Osteoblast (primary cell): ENCODE results near the gene TFDP1. TPM values are rescaled to one million over a fixed set of nuclear protein-coding genes. Genes with fewer than 3 reads are reported as not detected.

Experiments used
- DNase-seq: peaks from one replicate; pipeline ENCODE4 v3.0.0; 2011; ENCODE audit warnings: low spot score, mixed read lengths; ENCODE audit not compliant: insufficient read length; ENCODE audit errors: missing footprints
- H2AFZ ChIP-seq: 2 replicates; pipeline ENCODE4 v1.6.0; 2011; ENCODE audit warnings: mild to moderate bottlenecking, low read length
- H3K27ac ChIP-seq: 2 replicates; pipeline ENCODE4 v1.5.1; 2011; ENCODE audit warnings: mild to moderate bottlenecking, low read depth, low read length, moderate library complexity
- H3K27me3 ChIP-seq: 2 replicates; pipeline ENCODE4 v1.6.0; 2012; ENCODE audit warnings: mild to moderate bottlenecking, control low read depth, inconsistent platforms, low read length, moderate library complexity; ENCODE audit not compliant: insufficient read depth
- H3K36me3 ChIP-seq: 2 replicates; pipeline ENCODE4 v1.5.1; 2011; ENCODE audit warnings: mild to moderate bottlenecking, low read length, control low read depth, moderate library complexity; ENCODE audit not compliant: insufficient read depth
- H3K4me1 ChIP-seq: 2 replicates; pipeline ENCODE4 v1.5.1; 2011; ENCODE audit warnings: mild to moderate bottlenecking, low read length, control low read depth, moderate library complexity; ENCODE audit not compliant: insufficient read depth
- H3K4me2 ChIP-seq: 2 replicates; pipeline ENCODE4 v1.6.0; 2011; ENCODE audit warnings: mild to moderate bottlenecking, low read length; ENCODE audit not compliant: insufficient read depth
- H3K4me3 ChIP-seq: fragments of 200-600 bp; sonication (generic); 3 replicates; pipeline ENCODE4 v1.5.1; 2012; ENCODE audit warnings: mild to moderate bottlenecking, low read length, inconsistent platforms; ENCODE audit not compliant: insufficient read depth
- H3K79me2 ChIP-seq: 2 replicates; pipeline ENCODE4 v1.6.0; 2012; ENCODE audit warnings: mild to moderate bottlenecking, low read length, control low read depth, inconsistent platforms; ENCODE audit not compliant: insufficient read depth
- H3K9me3 ChIP-seq: 2 replicates; pipeline ENCODE4 v1.5.1; 2011; ENCODE audit warnings: low read depth, low read length, control low read depth
- H4K20me1 ChIP-seq: 2 replicates; pipeline ENCODE4 v1.6.0; 2012; ENCODE audit warnings: mild to moderate bottlenecking, low read length, control low read depth; ENCODE audit not compliant: insufficient read depth
- total RNA-seq: library from RNA; depleted of rRNA; stranded (reverse); fragments of >200 nt; gene quantifications from 2 replicates; pipeline ENCODE4 v1.2.3, GENCODE V29; 2012
- TF ChIP-seq, protein P1 (sequence below): IDR thresholded peaks from 2 replicates; pipeline ENCODE4 v1.5.1; 2011; ENCODE audit warnings: mild to moderate bottlenecking, low read depth, low read length, moderate library complexity; ENCODE audit errors: extremely low read depth

TFDP1 gene
- total RNA-seq, 1 donor, result 56.8 TPM

- H3K27me3 ChIP-seq, result no peaks in the 10 kb centered on the region
- no peaks in the 10 kb centered on the region for H3K9me3 ChIP-seq
- H2AFZ ChIP-seq, result no peak overlapping the region
- no peaks in the 10 kb centered on the region for H3K4me1 ChIP-seq
- TF ChIP-seq, protein P1, sequence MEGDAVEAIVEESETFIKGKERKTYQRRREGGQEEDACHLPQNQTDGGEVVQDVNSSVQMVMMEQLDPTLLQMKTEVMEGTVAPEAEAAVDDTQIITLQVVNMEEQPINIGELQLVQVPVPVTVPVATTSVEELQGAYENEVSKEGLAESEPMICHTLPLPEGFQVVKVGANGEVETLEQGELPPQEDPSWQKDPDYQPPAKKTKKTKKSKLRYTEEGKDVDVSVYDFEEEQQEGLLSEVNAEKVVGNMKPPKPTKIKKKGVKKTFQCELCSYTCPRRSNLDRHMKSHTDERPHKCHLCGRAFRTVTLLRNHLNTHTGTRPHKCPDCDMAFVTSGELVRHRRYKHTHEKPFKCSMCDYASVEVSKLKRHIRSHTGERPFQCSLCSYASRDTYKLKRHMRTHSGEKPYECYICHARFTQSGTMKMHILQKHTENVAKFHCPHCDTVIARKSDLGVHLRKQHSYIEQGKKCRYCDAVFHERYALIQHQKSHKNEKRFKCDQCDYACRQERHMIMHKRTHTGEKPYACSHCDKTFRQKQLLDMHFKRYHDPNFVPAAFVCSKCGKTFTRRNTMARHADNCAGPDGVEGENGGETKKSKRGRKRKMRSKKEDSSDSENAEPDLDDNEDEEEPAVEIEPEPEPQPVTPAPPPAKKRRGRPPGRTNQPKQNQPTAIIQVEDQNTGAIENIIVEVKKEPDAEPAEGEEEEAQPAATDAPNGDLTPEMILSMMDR, result no peak
- no peak overlapping the region for H3K27ac ChIP-seq
- peaks cover 6% of the 10 kb centered on the region for H3K79me2 ChIP-seq
- DNase-seq, result peak; percentile 65
- H3K36me3 ChIP-seq, result peaks cover 88% of the 10 kb centered on the region
- peaks cover 8% of the 10 kb centered on the region for H4K20me1 ChIP-seq
- H3K4me2 ChIP-seq, result no peak overlapping the region
- H3K4me3 ChIP-seq, result no peak overlapping the region
Measured at GRCh38 chr13:113636266-113636963, 51.9 kb downstream of the TFDP1 start.

- Histone ChIP-seq H3K27me3 (no peaks in the 10 kb centered on the region), H2AFZ (no peak overlapping the region), H3K36me3 (peaks cover 79% of the 10 kb centered on the region), H3K4me2 (no peak overlapping the region), H3K4me1 (no peaks in the 10 kb centered on the region), H3K4me3 (no peak overlapping the region), H3K79me2 (no peaks in the 10 kb centered on the region), H3K27ac (no peak overlapping the region), H3K9me3 (no peaks in the 10 kb centered on the region), H4K20me1 (peaks cover 6% of the 10 kb centered on the region)
- TF ChIP-seq, protein P1, result no peak
- DNase-seq, result peak; percentile 65
Measured at GRCh38 chr13:113637262-113638160, 53.0 kb downstream of the TFDP1 start.

DNA sequence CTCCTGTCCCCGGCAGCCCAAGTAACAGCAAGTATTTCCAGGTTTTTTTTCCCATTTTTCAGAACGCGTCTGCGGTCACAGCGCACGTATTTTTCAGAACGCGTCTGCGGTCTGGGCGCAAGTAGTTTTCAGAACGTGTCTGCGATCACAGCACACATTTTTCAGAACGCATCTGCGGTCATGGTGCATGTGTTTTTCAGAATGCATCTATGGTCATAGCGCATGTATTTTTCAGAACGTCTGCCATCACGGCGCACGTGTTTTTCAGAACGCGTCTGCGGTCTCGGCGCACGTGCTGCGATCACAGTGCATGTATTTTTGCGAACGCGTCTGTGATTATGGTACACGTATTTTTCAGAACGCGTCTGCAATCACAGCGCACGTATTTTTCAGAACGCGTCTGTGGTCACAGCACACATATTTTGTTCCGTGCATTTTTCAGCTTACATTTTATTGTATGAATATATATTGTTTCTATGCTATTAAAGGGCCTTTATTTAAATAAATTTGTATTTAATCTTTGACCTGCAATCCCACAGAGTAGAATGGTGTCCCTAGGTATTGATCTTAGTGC, 53.7 kb downstream of the TFDP1 start:
- H3K27ac ChIP-seq, result no peak overlapping the region
- H3K4me2 ChIP-seq, result no peak overlapping the region
- no peaks in the 10 kb centered on the region for H3K27me3 ChIP-seq
- H3K79me2 ChIP-seq, result no peaks in the 10 kb centered on the region
- H3K9me3 ChIP-seq, result no peaks in the 10 kb centered on the region
- H3K4me3 ChIP-seq, result no peak overlapping the region
- TF ChIP-seq, protein P1, result no peak
- DNase-seq, result peak; percentile 56
- H3K36me3 ChIP-seq, result peaks cover 73% of the 10 kb centered on the region
- peaks cover 6% of the 10 kb centered on the region for H4K20me1 ChIP-seq
- no peak overlapping the region for H2AFZ ChIP-seq
- H3K4me1 ChIP-seq, result no peaks in the 10 kb centered on the region

DNA sequence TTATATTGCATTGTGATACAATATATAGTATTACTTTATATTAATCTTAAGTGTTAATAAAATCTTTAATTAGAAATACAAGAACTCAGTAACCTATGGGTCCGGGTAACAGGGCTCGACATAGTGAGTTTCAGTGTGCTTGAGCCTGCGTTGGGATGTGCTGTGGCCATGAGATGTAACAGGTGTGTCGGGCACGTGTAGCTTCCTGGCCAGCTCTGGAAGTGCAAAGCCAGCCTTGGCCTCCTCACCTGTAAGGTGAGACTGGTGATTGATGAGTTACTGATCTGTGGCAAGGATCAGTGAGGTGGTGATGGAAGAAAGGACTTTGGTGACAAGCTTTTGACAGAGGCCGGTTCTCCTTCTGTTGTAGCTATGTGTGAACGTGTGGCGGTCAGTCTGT, 54.3 kb downstream of the TFDP1 start:
- H3K9me3 ChIP-seq, result no peaks in the 10 kb centered on the region
- H3K4me1 ChIP-seq, result no peaks in the 10 kb centered on the region
- no peak overlapping the region for H2AFZ ChIP-seq
- H3K27me3 ChIP-seq, result no peaks in the 10 kb centered on the region
- peaks cover 67% of the 10 kb centered on the region for H3K36me3 ChIP-seq
- H3K4me3 ChIP-seq, result no peak overlapping the region
- no peak overlapping the region for H3K4me2 ChIP-seq
- no peak overlapping the region for H3K27ac ChIP-seq
- peaks cover 6% of the 10 kb centered on the region for H4K20me1 ChIP-seq
- DNase-seq, result peak; percentile 45
- TF ChIP-seq, protein P1, result no peak
- H3K79me2 ChIP-seq, result no peaks in the 10 kb centered on the region
